ENCODE data around the gene EMC8.
"Not testable (repeated sequence)": the region's sequence is repeated elsewhere in the genome, so short reads cannot be mapped to it uniquely, and the experiment has no call there.

The EMC8 gene

DNA sequence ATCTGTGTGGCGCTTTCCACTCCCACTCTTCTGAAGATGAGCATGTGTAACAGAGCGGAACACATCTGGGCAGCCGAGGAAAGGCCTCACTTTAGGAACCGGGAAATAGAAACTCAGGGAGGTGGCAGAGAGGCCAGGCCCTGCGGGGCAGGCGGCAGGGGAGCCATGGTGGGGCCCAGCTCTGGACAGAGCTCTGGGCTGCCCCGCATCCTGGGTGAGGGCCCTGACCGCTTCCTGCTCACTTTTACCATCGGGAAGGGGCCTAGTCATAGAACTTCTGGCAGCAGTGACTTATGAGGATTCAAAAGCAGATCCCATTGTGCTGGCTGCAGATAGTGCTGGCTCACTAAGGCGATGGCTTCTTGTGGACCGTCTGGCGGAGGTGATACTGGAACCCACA, 22.8 kb upstream of the EMC8 start:
- no peak for TF ChIP-seq CTCF (conservative IDR thresholded peaks at IDR 0.05; ENCODE audit: control insufficient read depth, insufficient read depth, low read depth, low read length)
- DNase-seq (ENCODE audit: low read depth): no peak

GRCh38 chr16:85821390-85822135, 22.2 kb upstream of the EMC8 start:
- no peak overlapping the region for H3K4me3 ChIP-seq (ENCODE audit: control insufficient read depth, low read depth, low read length)
- TF ChIP-seq CTCF (conservative IDR thresholded peaks at IDR 0.05; ENCODE audit: control insufficient read depth, insufficient read depth, low read depth, low read length): peak; percentile 74
- peak; percentile 69 for DNase-seq (ENCODE audit: low read depth)

More for the DNA sequence above, 22.8 kb upstream of the EMC8 start:
- H3K4me3 ChIP-seq (ENCODE audit: control insufficient read depth, low read depth, low read length): no peak overlapping the region

DNA sequence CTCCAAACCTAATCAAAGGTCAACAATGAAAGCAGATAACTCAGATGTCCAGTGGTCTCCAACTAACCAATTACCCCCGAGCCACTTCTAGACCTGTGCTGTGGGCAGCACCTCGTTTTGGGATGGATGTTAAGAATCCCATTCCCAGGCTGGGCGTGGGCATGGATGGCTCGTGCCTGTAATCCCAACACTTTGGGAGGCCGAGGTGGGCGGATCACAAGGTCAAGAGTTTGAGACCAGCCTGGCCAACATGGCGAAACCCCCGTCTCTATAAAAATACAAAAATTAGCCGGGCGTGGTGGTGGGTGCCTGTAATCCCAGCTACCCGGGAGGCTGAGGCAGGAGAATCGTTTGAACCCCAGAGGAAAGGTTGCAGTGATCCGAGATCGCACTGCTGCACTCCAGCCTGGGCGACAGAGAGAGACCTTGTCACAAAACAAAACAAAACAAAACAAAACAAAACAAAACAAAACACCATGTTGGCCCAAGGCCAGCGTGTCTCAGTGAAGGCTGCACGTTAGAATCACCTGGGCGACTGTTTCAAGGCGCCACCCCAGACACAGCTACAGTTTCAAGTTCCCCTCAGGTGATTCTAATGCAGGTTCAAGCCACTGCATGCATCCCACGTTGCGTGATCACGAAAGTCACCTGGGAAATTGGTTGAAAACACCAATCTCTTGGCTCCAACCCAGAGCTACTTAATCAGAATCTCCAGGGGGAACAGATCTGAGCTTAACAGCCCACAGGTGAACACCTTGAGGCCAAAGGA, 21.4 kb upstream of the EMC8 start:
- H3K4me3 ChIP-seq (ENCODE audit: control insufficient read depth, low read depth, low read length): no peak overlapping the region
- TF ChIP-seq CTCF (conservative IDR thresholded peaks at IDR 0.05; ENCODE audit: control insufficient read depth, insufficient read depth, low read depth, low read length): no peak
- DNase-seq (ENCODE audit: low read depth): no peak

GRCh38 chr16:85819771-85820170, 20.4 kb upstream of the EMC8 start:
- DNase-seq (ENCODE audit: low read depth): peak; percentile 4
- TF ChIP-seq CTCF (conservative IDR thresholded peaks at IDR 0.05; ENCODE audit: control insufficient read depth, insufficient read depth, low read depth, low read length): no peak
- H3K4me3 ChIP-seq (ENCODE audit: control insufficient read depth, low read depth, low read length): no peak overlapping the region

DNA sequence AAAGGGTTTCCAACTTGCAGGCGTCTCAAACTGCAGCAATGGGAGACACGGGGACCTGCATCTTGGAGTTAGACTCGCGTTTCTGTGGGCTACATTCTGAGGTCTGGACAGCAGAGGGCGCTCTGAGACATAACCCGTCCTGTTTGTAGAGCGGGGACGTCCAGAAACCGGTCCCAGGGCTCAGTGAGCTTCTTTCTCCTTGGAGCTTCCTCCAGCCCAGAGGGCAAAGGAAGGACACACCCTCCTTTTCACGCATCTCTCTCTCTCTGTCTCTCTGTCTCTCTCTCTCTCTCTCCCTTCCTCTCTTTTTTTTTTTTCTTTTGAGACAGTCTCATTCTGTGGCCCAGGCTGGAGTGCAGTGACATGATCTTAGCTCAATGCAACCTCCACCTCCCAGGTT, 19.9 kb upstream of the EMC8 start:
- peak; percentile 77 for DNase-seq (ENCODE audit: low read depth)
- H3K4me3 ChIP-seq (ENCODE audit: control insufficient read depth, low read depth, low read length): no peak overlapping the region
- peak; percentile 75 for TF ChIP-seq CTCF (conservative IDR thresholded peaks at IDR 0.05; ENCODE audit: control insufficient read depth, insufficient read depth, low read depth, low read length)

DNA sequence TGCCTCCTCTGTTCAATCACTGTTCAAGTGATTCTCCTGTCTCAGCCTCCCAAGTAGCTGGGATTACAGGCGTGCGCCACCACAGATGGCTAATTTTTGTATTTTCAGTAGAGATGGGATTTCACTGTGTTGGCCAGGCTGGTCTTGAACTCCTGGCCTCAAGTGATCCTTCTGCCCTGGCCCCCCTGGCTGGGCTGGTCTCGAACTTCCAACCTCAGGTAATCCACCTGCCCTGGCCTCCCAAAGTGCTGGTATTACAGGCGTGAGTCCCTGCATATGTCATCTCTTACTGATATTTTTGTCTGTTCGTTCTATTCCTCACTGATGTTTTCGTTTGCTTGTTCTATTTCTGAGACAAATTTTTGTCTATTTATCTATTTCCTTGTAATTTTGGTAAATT, 17.9 kb upstream of the EMC8 start:
- DNase-seq (ENCODE audit: low read depth); H3K4me3 ChIP-seq (ENCODE audit: control insufficient read depth, low read depth, low read length): not testable (repeated sequence)

GRCh38 chr16:85816159-85816558, 16.8 kb upstream of the EMC8 start:
- TF ChIP-seq CTCF (conservative IDR thresholded peaks at IDR 0.05; ENCODE audit: control insufficient read depth, insufficient read depth, low read depth, low read length): no peak
- no peak overlapping the region for H3K4me3 ChIP-seq (ENCODE audit: control insufficient read depth, low read depth, low read length)
- DNase-seq (ENCODE audit: low read depth): no peak

All from fibroblast of mammary gland (primary cell).